HL-60 (cell line): Measurements from ENCODE around the gene OR6B1.

Source experiments
- DNase-seq, 2 experiments: peaks; one replicate each; pipeline ENCODE4 v3.0.0-alpha.2; 2010 to 2020; ENCODE audit warnings: low read depth in 1 of 2, low spot score in 1 of 2
- H3K27ac ChIP-seq: fragments of 250-450 bp; sonication (Bioruptor Pico); replicated peaks from 2 replicates; pipeline ENCODE4 v1.5.1; 2020; ENCODE audit warnings: mild to moderate bottlenecking, moderate library complexity
- H3K27me3 ChIP-seq: fragments of 250-450 bp; sonication (Bioruptor Pico); 2 replicates; pipeline ENCODE4 v1.5.1; 2021; ENCODE audit warnings: mild to moderate bottlenecking, moderate library complexity; ENCODE audit not compliant: insufficient read depth, poor library complexity, severe bottlenecking
- H3K4me3 ChIP-seq: replicated peaks from 2 replicates; pipeline ENCODE4 v1.5.1; 2011; ENCODE audit warnings: mild to moderate bottlenecking, control low read depth, low read length; ENCODE audit not compliant: insufficient read depth
- CTCF ChIP-seq: IDR thresholded peaks from one replicate; pipeline ENCODE4 v1.5.1; 2011; ENCODE audit warnings: low read length, control low read depth, inconsistent platforms; ENCODE audit not compliant: insufficient read depth
- GABPA ChIP-seq: IDR thresholded peaks from 2 replicates; pipeline ENCODE4 v1.6.1; 2012; ENCODE audit warnings: low read depth
- POLR2AphosphoS5 ChIP-seq: IDR thresholded peaks from 2 replicates; pipeline ENCODE4 v1.6.1; 2012; ENCODE audit warnings: low read depth
- REST ChIP-seq: IDR thresholded peaks from 2 replicates; pipeline ENCODE4 v1.6.1; 2012; ENCODE audit warnings: low read depth; ENCODE audit not compliant: insufficient replicate concordance
- SPI1 ChIP-seq: IDR thresholded peaks from 2 replicates; pipeline ENCODE4 v1.6.1; 2012; ENCODE audit warnings: low read depth, mild to moderate bottlenecking, borderline replicate concordance
- long read RNA-seq: library from polyadenylated mRNA; unstranded; transcript quantifications from one replicate; pipeline ENCODE4 v2.0.0, GENCODE V29; 2020

The OR6B1 gene
- long read RNA-seq = 0 reads

DNA sequence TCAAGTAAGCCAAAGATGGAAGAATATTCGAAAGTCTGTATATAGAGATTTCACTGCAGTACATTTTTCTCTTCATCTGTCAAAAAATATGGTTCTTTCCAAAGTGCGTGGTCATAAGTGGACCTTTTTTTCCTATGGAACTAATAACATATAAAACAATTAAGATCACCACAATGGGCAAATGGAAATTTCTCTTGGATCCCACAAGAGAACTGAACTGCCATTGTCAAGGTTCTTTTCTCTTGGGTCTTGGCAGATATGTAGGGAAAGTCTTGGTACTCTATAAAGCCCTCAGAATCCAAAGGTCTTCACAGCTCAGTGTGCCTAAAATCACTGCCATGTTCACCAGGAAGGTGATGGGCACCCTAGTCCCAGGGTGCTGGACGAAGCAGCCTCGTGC is at the start of gene OR6B1:
TSS of gene OR6B1 (plus strand) at position 301 of the 400 bp plus-strand sequence. CDS start 3,677 bp downstream, outside the sequence.
- TF ChIP-seq CTCF = no peak
- no peak for TF ChIP-seq POLR2AphosphoS5
- TF ChIP-seq SPI1 = no peak
- no peak for TF ChIP-seq GABPA
- no peak for TF ChIP-seq REST
- no peak within 1 kb of the TSS for H3K4me3 ChIP-seq
- H3K27ac ChIP-seq = no peak within 1 kb of the TSS
- DNase-seq = no peak
- no peaks in the 10 kb centered on the region for H3K27me3 ChIP-seq

DNA sequence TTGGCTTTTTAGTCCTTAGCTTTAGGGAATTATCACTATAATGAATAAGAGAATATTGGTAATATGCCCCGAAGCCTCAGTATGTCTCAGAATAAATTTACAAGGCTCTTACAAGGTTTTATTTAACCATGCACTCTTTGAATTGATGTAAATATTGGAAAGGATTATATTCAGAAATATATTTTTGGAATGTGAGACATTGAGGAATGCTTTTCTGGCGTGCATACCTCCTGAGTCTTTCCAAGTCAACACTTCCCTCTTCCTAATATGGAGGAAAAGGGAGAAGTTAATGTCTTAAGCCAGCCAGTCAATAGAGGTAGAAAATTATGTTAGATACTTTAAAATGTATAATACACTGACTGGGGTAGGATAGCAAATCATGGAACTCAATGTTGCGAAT is 46.7 kb upstream of the OR6B1 start:
- H3K27me3 ChIP-seq = no peaks in the 10 kb centered on the region
- H3K27ac ChIP-seq = no peak overlapping the region
- DNase-seq = no peak

GRCh38 chr7:143954135-143954534 is 46.0 kb upstream of the OR6B1 start:
- DNase-seq = no peak
- no peak for TF ChIP-seq GABPA
- TF ChIP-seq REST = no peak
- no peak for TF ChIP-seq CTCF
- TF ChIP-seq POLR2AphosphoS5 = no peak
- TF ChIP-seq SPI1 = no peak
- no peak overlapping the region for H3K27ac ChIP-seq
- H3K4me3 ChIP-seq = no peak overlapping the region
- no peaks in the 10 kb centered on the region for H3K27me3 ChIP-seq

More for the DNA sequence above, 46.7 kb upstream of the OR6B1 start:
- H3K4me3 ChIP-seq = no peak overlapping the region
- no peak for TF ChIP-seq REST

DNA sequence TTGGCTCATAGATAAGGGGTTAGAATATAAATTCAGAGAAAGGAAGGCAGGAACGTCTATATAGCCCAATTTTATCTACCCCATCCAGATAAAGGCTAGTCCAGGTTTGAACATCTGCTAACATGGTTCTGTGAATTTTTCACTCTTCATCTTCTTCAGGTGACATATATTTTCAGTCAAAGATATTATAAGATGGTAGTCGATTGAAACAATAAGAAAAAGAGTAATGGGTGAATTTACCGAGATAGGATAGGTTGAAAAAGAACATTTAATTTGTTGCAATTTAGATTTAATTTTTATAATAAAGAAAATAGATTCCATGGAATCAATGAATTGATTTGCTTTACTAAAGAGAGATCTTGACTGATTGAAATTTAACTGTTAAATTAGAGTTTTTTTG is 45.6 kb upstream of the OR6B1 start, which contains the start of gene OR2F1:
TSS of gene OR2F1 (plus strand) at position 301 of the 400 bp plus-strand sequence. CDS start 5,127 bp downstream, outside the sequence.
- Histone ChIP-seq H3K27ac (no peak within 1 kb of the TSS), H3K27me3 (no peaks in the 10 kb centered on the region), H3K4me3 (no peak within 1 kb of the TSS)
- TF ChIP-seq CTCF (no peak), GABPA (no peak), REST (no peak)
- no peak for DNase-seq
